ENCODE measurements around the gene MPRIP.

The MPRIP gene

GRCh38 chr17:17172990-17173389 lies 130.7 kb downstream of the MPRIP start:
- TF ChIP-seq CTCF (conservative IDR thresholded peaks at IDR 0.05; ENCODE audit: control insufficient read depth, insufficient read depth, low read depth, low read length) = no peak

GRCh38 chr17:17173921-17174320 lies 131.7 kb downstream of the MPRIP start:
- no peak for DNase-seq (ENCODE audit: low read depth)
- TF ChIP-seq CTCF (conservative IDR thresholded peaks at IDR 0.05; ENCODE audit: control insufficient read depth, insufficient read depth, low read depth, low read length) = no peak
- H3K4me3 ChIP-seq (ENCODE audit: control insufficient read depth, low read depth, low read length) = no peak overlapping the region

More at GRCh38 chr17:17172990-17173389, 130.7 kb downstream of the MPRIP start:
- DNase-seq (ENCODE audit: low read depth) = no peak
- no peak overlapping the region for H3K4me3 ChIP-seq (ENCODE audit: control insufficient read depth, low read depth, low read length)

GRCh38 chr17:17175340-17175739 lies 133.1 kb downstream of the MPRIP start:
- no peak for TF ChIP-seq CTCF (conservative IDR thresholded peaks at IDR 0.05; ENCODE audit: control insufficient read depth, insufficient read depth, low read depth, low read length)
- H3K4me3 ChIP-seq (ENCODE audit: control insufficient read depth, low read depth, low read length) = no peak overlapping the region

GRCh38 chr17:17175917-17176316 lies 133.7 kb downstream of the MPRIP start:
- no peak overlapping the region for H3K4me3 ChIP-seq (ENCODE audit: control insufficient read depth, low read depth, low read length)
- TF ChIP-seq CTCF (conservative IDR thresholded peaks at IDR 0.05; ENCODE audit: control insufficient read depth, insufficient read depth, low read depth, low read length) = no peak
- DNase-seq (ENCODE audit: low read depth) = no peak

More at GRCh38 chr17:17175340-17175739, 133.1 kb downstream of the MPRIP start:
- no peak for DNase-seq (ENCODE audit: low read depth)

GRCh38 chr17:17176341-17176740 lies 134.1 kb downstream of the MPRIP start:
- no peak for DNase-seq (ENCODE audit: low read depth)
- no peak for TF ChIP-seq CTCF (conservative IDR thresholded peaks at IDR 0.05; ENCODE audit: control insufficient read depth, insufficient read depth, low read depth, low read length)
- H3K4me3 ChIP-seq (ENCODE audit: control insufficient read depth, low read depth, low read length) = no peak overlapping the region

- no peak overlapping the region for H3K4me3 ChIP-seq (ENCODE audit: control insufficient read depth, low read depth, low read length)
- DNase-seq (ENCODE audit: low read depth) = no peak
- no peak for TF ChIP-seq CTCF (conservative IDR thresholded peaks at IDR 0.05; ENCODE audit: control insufficient read depth, insufficient read depth, low read depth, low read length)
Observed at GRCh38 chr17:17177176-17177575, 134.9 kb downstream of the MPRIP start.

- no peak overlapping the region for H3K4me3 ChIP-seq (ENCODE audit: control insufficient read depth, low read depth, low read length)
- no peak for DNase-seq (ENCODE audit: low read depth)
Observed at GRCh38 chr17:17179371-17179827, 137.1 kb downstream of the MPRIP start.

More at GRCh38 chr17:17179371-17179827, 137.1 kb downstream of the MPRIP start:
- TF ChIP-seq CTCF (conservative IDR thresholded peaks at IDR 0.05; ENCODE audit: control insufficient read depth, insufficient read depth, low read depth, low read length) = no peak
